ENCODE data around the gene LMO7. TPM values are rescaled to one million over a fixed set of nuclear protein-coding genes. Genes with fewer than 3 reads are reported as not detected.
"Not testable (repeated sequence)": the region's sequence is repeated elsewhere in the genome, so short reads cannot be mapped to it uniquely, and the experiment has no call there.

The LMO7 gene
- total and polyA plus RNA-seq, 8 donors, result 123 to 669 (median 202) TPM

- H3K36me3 ChIP-seq, result no peaks in the 10 kb centered on the region
- intact Hi-C loops (cut with DNase I), result no loop called here
- no peaks in the 10 kb centered on the region for H3K9me3 ChIP-seq
- H3K27me3 ChIP-seq, result no peaks in the 10 kb centered on the region
- no peaks in the 10 kb centered on the region for H3K4me1 ChIP-seq
- no peak overlapping the region for H3K4me3 ChIP-seq
- DNase-seq (no peak), ATAC-seq (no peak)
- TF ChIP-seq CTCF (IDR thresholded peaks at IDR 0.05), result no peak
- H3K27ac ChIP-seq, result no peak overlapping the region
These were observed 103.9 kb downstream of the LMO7 start for GRCh38 chr13:75740031-75740430.

GRCh38 chr13:75743072-75743471 lies 106.9 kb downstream of the LMO7 start:
- H3K4me1 ChIP-seq; ATAC-seq; H3K27ac ChIP-seq; H3K36me3 ChIP-seq; H3K9me3 ChIP-seq; H3K27me3 ChIP-seq; H3K4me3 ChIP-seq; intact Hi-C loops (cut with DNase I); DNase-seq: not testable (repeated sequence)

GRCh38 chr13:75744127-75744526 lies 108.0 kb downstream of the LMO7 start:
- ATAC-seq, result no peak
- Histone ChIP-seq H3K27me3 (no peaks in the 10 kb centered on the region), H3K36me3 (no peaks in the 10 kb centered on the region), H3K4me3 (no peak overlapping the region), H3K9me3 (peaks cover 0 to 2% of the 10 kb centered on the region in 2 donors), H3K27ac (no peak overlapping the region), H3K4me1 (no peaks in the 10 kb centered on the region)
- intact Hi-C loops (cut with DNase I), result no loop called here
- DNase-seq, result no peak
- no peak for TF ChIP-seq CTCF (IDR thresholded peaks at IDR 0.05)

GRCh38 chr13:75745387-75745786 lies 109.3 kb downstream of the LMO7 start:
- Histone ChIP-seq H3K4me3 (no peak overlapping the region), H3K9me3 (peaks cover 0 to 2% of the 10 kb centered on the region in 2 donors), H3K36me3 (no peaks in the 10 kb centered on the region), H3K4me1 (no peaks in the 10 kb centered on the region), H3K27ac (no peak overlapping the region), H3K27me3 (no peaks in the 10 kb centered on the region)
- DNase-seq, result no peak
- intact Hi-C loops (cut with DNase I), result no loop called here
- no peak for ATAC-seq
- TF ChIP-seq CTCF (IDR thresholded peaks at IDR 0.05), result no peak

GRCh38 chr13:75748874-75749273 lies 112.7 kb downstream of the LMO7 start:
- no peaks in the 10 kb centered on the region for H3K36me3 ChIP-seq
- ATAC-seq (no peak), DNase-seq (no peak)
- TF ChIP-seq CTCF (IDR thresholded peaks at IDR 0.05), result no peak
- no peaks in the 10 kb centered on the region for H3K4me1 ChIP-seq
- H3K9me3 ChIP-seq, result peaks cover 0 to 9% of the 10 kb centered on the region in 2 donors
- H3K27me3 ChIP-seq, result no peaks in the 10 kb centered on the region
- H3K4me3 ChIP-seq, result no peak overlapping the region
- intact Hi-C loops (cut with DNase I), result no loop called here
- H3K27ac ChIP-seq, result no peak overlapping the region

GRCh38 chr13:75749407-75749806 lies 113.3 kb downstream of the LMO7 start:
- Histone ChIP-seq H3K4me1 (no peaks in the 10 kb centered on the region), H3K4me3 (no peak overlapping the region), H3K9me3 (peaks cover 0 to 9% of the 10 kb centered on the region in 2 donors), H3K36me3 (no peaks in the 10 kb centered on the region), H3K27me3 (no peaks in the 10 kb centered on the region), H3K27ac (no peak overlapping the region)
- intact Hi-C loops (cut with DNase I), result no loop called here
- ATAC-seq, result peak; percentile 55
- DNase-seq, result no peak
- no peak for TF ChIP-seq CTCF (IDR thresholded peaks at IDR 0.05)
